Mesenchymal stem cell (in vitro differentiated cells and primary cell): ENCODE results near the gene MTTP.

Experiments used
- DNase-seq: peaks from one replicate; pipeline ENCODE4 v3.0.0-alpha.2; 2013
- H2AFZ ChIP-seq: one replicate; pipeline ENCODE4 v1.6.1; 2013; ENCODE audit warnings: low read depth, mild to moderate bottlenecking, control low read depth, inconsistent platforms, low read length, moderate library complexity
- H2AK5ac ChIP-seq: 2 replicates; pipeline ENCODE4 v1.6.1; 2013; ENCODE audit warnings: low read length, moderate library complexity, mild to moderate bottlenecking, inconsistent platforms; ENCODE audit not compliant: severe bottlenecking
- H2BK120ac ChIP-seq: one replicate; pipeline ENCODE4 v1.6.1; 2013; ENCODE audit warnings: low read depth, mild to moderate bottlenecking, inconsistent platforms, low read length, moderate library complexity
- H2BK12ac ChIP-seq, 2 experiments: one replicate each; pipeline ENCODE4 v1.6.1; 2013; ENCODE audit warnings: inconsistent platforms in 2 of 2, low read length in 2 of 2, mild to moderate bottlenecking in 2 of 2, moderate library complexity in 2 of 2, control low read depth in 1 of 2
- H2BK15ac ChIP-seq: one replicate; pipeline ENCODE4 v1.6.1; 2013; ENCODE audit warnings: mild to moderate bottlenecking, low read depth, inconsistent platforms; ENCODE audit not compliant: poor library complexity, severe bottlenecking
- H2BK5ac ChIP-seq: 2 replicates; pipeline ENCODE4 v1.6.1; 2013; ENCODE audit warnings: low read depth, mild to moderate bottlenecking, low read length, control low read depth, inconsistent platforms; ENCODE audit not compliant: poor library complexity, severe bottlenecking
- H3K14ac ChIP-seq, 2 experiments: one replicate each; pipeline ENCODE4 v1.6.1; 2013; ENCODE audit warnings: inconsistent platforms in 2 of 2, low read length in 2 of 2, control low read depth in 1 of 2, mild to moderate bottlenecking in 1 of 2, moderate library complexity in 1 of 2
- H3K18ac ChIP-seq, 2 experiments: one replicate each; pipeline ENCODE4 v1.6.1; 2013; ENCODE audit warnings: inconsistent platforms in 2 of 2, low read length in 2 of 2, control low read depth in 1 of 2, low read depth in 1 of 2, mild to moderate bottlenecking in 1 of 2
- H3K23ac ChIP-seq, 2 experiments: one replicate each; pipeline ENCODE4 v1.6.1; 2013; ENCODE audit warnings: inconsistent platforms in 2 of 2, low read length in 2 of 2, mild to moderate bottlenecking in 2 of 2, moderate library complexity in 2 of 2, control low read depth in 1 of 2
- H3K27ac ChIP-seq: 2 replicates; pipeline ENCODE4 v1.5.1; 2013; ENCODE audit warnings: mild to moderate bottlenecking, moderate library complexity, low read length, control low read depth, inconsistent platforms; ENCODE audit not compliant: poor library complexity, severe bottlenecking
- H3K27me3 ChIP-seq, 2 experiments: 2 replicates each; pipeline versions ENCODE4 v1.6.1 to v1.7.0; 2013; ENCODE audit warnings: low read length in 2 of 2, mild to moderate bottlenecking in 2 of 2, moderate library complexity in 2 of 2, control low read depth in 1 of 2, inconsistent platforms in 1 of 2; ENCODE audit not compliant: control insufficient read depth in 1 of 2, insufficient read depth in 1 of 2
- H3K36me3 ChIP-seq, 2 experiments: 2 replicates each; pipeline versions ENCODE4 v1.6.1 to v1.7.0; 2013; ENCODE audit warnings: low read length in 2 of 2, control low read depth in 1 of 2, inconsistent platforms in 1 of 2, low read depth in 1 of 2, mild to moderate bottlenecking in 1 of 2; ENCODE audit not compliant: insufficient read depth in 2 of 2, control insufficient read depth in 1 of 2
- H3K4ac ChIP-seq, 2 experiments: one replicate each; pipeline ENCODE4 v1.6.1; 2013; ENCODE audit warnings: inconsistent platforms in 2 of 2, low read length in 2 of 2, mild to moderate bottlenecking in 2 of 2, moderate library complexity in 2 of 2, control low read depth in 1 of 2, low read depth in 1 of 2
- H3K4me1 ChIP-seq: 2 replicates; pipeline ENCODE4 v1.6.1; 2013; ENCODE audit warnings: low read depth, low read length, control low read depth; ENCODE audit not compliant: control insufficient read depth, insufficient read depth
- H3K4me2 ChIP-seq: 2 replicates; pipeline ENCODE4 v1.6.1; 2013; ENCODE audit warnings: low read length, mild to moderate bottlenecking, inconsistent platforms; ENCODE audit not compliant: poor library complexity, severe bottlenecking
- H3K4me3 ChIP-seq, 2 experiments: 2 replicates each; pipeline versions ENCODE4 v1.5.1 to v1.7.0; 2013; ENCODE audit warnings: low read length in 2 of 2, mild to moderate bottlenecking in 2 of 2, control low read depth in 1 of 2, low read depth in 1 of 2; ENCODE audit not compliant: insufficient read depth in 1 of 2
- H3K79me1 ChIP-seq: replicated peaks from 2 replicates; pipeline ENCODE4 v1.6.1; 2013; ENCODE audit warnings: mild to moderate bottlenecking, control low read depth, low read length, inconsistent platforms; ENCODE audit not compliant: poor library complexity, severe bottlenecking
- H3K9ac ChIP-seq: 2 replicates; pipeline ENCODE4 v1.7.0; 2013; ENCODE audit warnings: mild to moderate bottlenecking, low read length, moderate library complexity
- H3K9me3 ChIP-seq: 2 replicates; pipeline ENCODE4 v1.7.0; 2013; ENCODE audit warnings: mild to moderate bottlenecking, low read length; ENCODE audit not compliant: control insufficient read depth
- H4K8ac ChIP-seq: one replicate; pipeline ENCODE4 v1.6.1; 2013; ENCODE audit warnings: inconsistent platforms, mild to moderate bottlenecking, low read length, moderate library complexity
- H4K91ac ChIP-seq: one replicate; pipeline ENCODE4 v1.6.1; 2013; ENCODE audit warnings: mild to moderate bottlenecking, low read length, inconsistent platforms
- WGBS: methylation state at CpG from one replicate; pipeline ENCODE4 v1.1.7; 2013; ENCODE audit warnings: mixed read lengths; 5-methylcytosine and 5-hydroxymethylcytosine counted together

Gene MTTP

DNA sequence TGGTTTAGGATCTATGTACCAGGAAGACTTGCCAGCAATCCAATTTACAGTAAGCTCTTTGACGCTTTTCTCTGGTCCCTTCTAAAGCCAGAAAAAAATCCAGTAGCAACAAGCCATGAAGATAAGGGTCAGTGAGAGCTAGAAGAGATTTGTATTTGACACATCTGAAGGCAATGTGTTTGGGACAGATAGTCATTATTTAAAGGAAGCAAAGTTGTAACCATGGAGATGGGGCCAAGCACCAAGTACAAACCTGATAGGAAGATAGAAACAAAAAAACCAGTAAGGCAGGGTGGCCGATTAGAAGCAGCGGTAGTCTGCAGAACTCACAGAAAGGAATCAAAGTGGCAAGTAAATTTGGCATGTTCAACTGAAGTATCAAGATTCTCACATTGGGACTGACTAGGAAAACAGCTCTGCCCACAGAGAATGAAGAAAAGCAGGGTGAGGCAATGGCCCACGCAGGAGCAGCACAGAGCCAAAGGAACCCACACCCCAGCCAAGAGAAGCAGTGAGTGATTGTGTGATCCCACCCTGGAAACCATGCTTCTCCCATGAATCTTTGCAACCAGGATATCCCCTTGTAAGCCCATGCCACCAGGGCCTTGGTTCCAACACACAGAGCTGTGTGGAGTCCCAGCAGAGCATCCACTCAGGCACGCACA is 95.9 kb downstream of the MTTP start:
- Histone ChIP-seq H2BK120ac (no peak overlapping the region), H3K27me3 (no peaks in the 10 kb centered on the region), H3K79me1 (no peaks in the 10 kb centered on the region), H3K9me3 (peaks cover 39% of the 10 kb centered on the region), H3K14ac (no peak overlapping the region), H3K4me3 (no peak overlapping the region), H3K4me2 (no peak overlapping the region), H3K9ac (no peak overlapping the region), H2AFZ (no peak overlapping the region), H4K8ac (no peak overlapping the region), H2BK12ac (no peak overlapping the region), H3K18ac (no peak overlapping the region), H2AK5ac (no peak overlapping the region), H3K27ac (no peak overlapping the region), H4K91ac (no peak overlapping the region), H3K36me3 (no peaks in the 10 kb centered on the region), H3K4ac (no peak overlapping the region), H2BK5ac (no peak overlapping the region), H3K4me1 (no peaks in the 10 kb centered on the region), H3K23ac (no peak overlapping the region), H2BK15ac (peak overlapping the region; percentile 52)
- WGBS = 84% methylated on average over 5 of the region's 5 CpGs
- no peak for DNase-seq
